Endothelial cell of umbilical vein (primary cell): Measurements from ENCODE around the gene DGUOK. TPM values are rescaled to one million over a fixed set of nuclear protein-coding genes. Genes with fewer than 3 reads are reported as not detected.

Experiments
- BruUV-seq: library from RNA; stranded (reverse); fragments of 400-500 nt; replicated peaks from 2 replicates; lab custom pipeline; 2021; lab: Mats Ljungman, UMichigan
- CTCF ChIA-PET: fragments of 300-600, 350-600 bp; sonication (Branson Sonifier 250); formaldehyde crosslinking; loops from one replicate; lab custom pipeline; 2021; ENCODE audit warnings: antibody characterized with exemption, inconsistent platforms; lab: Charles Lee
- POLR2A ChIA-PET: fragments of 300-600, 350-600 bp; sonication (Branson Sonifier 250); formaldehyde crosslinking; loops from one replicate; lab custom pipeline; 2021; ENCODE audit warnings: antibody characterized with exemption, inconsistent platforms; lab: Charles Lee
- DNase-seq: peaks from one replicate; pipeline ENCODE4 v3.0.0-alpha.2; 2011; ENCODE audit warnings: low read depth, low spot score
- FAIRE-seq: peaks from 2 replicates; lab custom pipeline; 2011; peaks lifted over from hg19 to GRCh38; lab: Jason Lieb, UNC
- H2AFZ ChIP-seq: 2 replicates; pipeline ENCODE4 v1.6.0; 2012; ENCODE audit warnings: low read depth, low read length, control low read depth, inconsistent platforms
- H3K27ac ChIP-seq: 2 replicates; pipeline ENCODE4 v1.5.1; 2011; ENCODE audit warnings: low read depth, mild to moderate bottlenecking, control low read depth, low read length, moderate library complexity; ENCODE audit not compliant: insufficient read depth
- H3K27me3 ChIP-seq, 2 experiments: 2 replicates each; pipeline versions ENCODE4 v1.6.0 to v1.6.1; 2011; ENCODE audit warnings: low read length in 2 of 2, mixed read lengths in 1 of 2; ENCODE audit not compliant: control insufficient read depth in 2 of 2, insufficient read depth in 2 of 2
- H3K36me3 ChIP-seq, 2 experiments: 2 replicates in 1 of 2; 3 replicates in 1 of 2; pipeline ENCODE4 v1.5.1; 2011; ENCODE audit warnings: low read length in 2 of 2, mild to moderate bottlenecking in 1 of 2, moderate library complexity in 1 of 2; ENCODE audit not compliant: control insufficient read depth in 2 of 2, insufficient read depth in 2 of 2; ENCODE audit errors: extremely low read depth in 1 of 2
- H3K4me1 ChIP-seq: 3 replicates; pipeline ENCODE4 v1.5.1; 2011; ENCODE audit warnings: mild to moderate bottlenecking, low read length; ENCODE audit not compliant: control insufficient read depth, insufficient read depth; ENCODE audit errors: extremely low read depth
- H3K4me2 ChIP-seq: 2 replicates; pipeline ENCODE4 v1.6.1; 2011; ENCODE audit warnings: low read length, control low read depth, mixed read lengths; ENCODE audit not compliant: insufficient read depth
- H3K4me3 ChIP-seq, 3 experiments: fragments of 200-600 bp in 1 of 3; sonication (generic), shearing (Covaris generic) in 1 of 3; replicated peaks in 1 of 3; 2 replicates each; pipeline ENCODE4 v1.5.1; 2011 to 2016; ENCODE audit warnings: control low read depth in 3 of 3, low read length in 3 of 3, mild to moderate bottlenecking in 2 of 3, inconsistent platforms in 1 of 3, low read depth in 1 of 3, moderate library complexity in 1 of 3; ENCODE audit not compliant: insufficient read depth in 1 of 3
- H3K79me2 ChIP-seq: 2 replicates; pipeline ENCODE4 v1.6.0; 2012; ENCODE audit warnings: low read length, inconsistent platforms; ENCODE audit not compliant: control insufficient read depth, insufficient read depth
- H3K9ac ChIP-seq: replicated peaks from 2 replicates; pipeline ENCODE3; 2011; ENCODE audit warnings: low read length, control low read depth; ENCODE audit not compliant: insufficient read depth; ENCODE audit errors: extremely low read depth
- H3K9me1 ChIP-seq: replicated peaks from 3 replicates; pipeline ENCODE4 v1.6.0; 2011; ENCODE audit warnings: mild to moderate bottlenecking, low read length; ENCODE audit not compliant: control insufficient read depth, insufficient read depth; ENCODE audit errors: extremely low read depth
- H3K9me3 ChIP-seq: replicated peaks from 2 replicates; pipeline ENCODE4 v1.5.1; 2012; ENCODE audit warnings: low read length, inconsistent platforms; ENCODE audit not compliant: control insufficient read depth, insufficient read depth
- H4K20me1 ChIP-seq: replicated peaks from 2 replicates; pipeline ENCODE3; 2011; ENCODE audit warnings: mild to moderate bottlenecking, low read length; ENCODE audit not compliant: control insufficient read depth, insufficient read depth; ENCODE audit errors: extremely low read depth
- CTCF ChIP-seq, 2 donors: IDR thresholded peaks; 1 replicate in 1 of 2; 2 replicates in 1 of 2; pipeline ENCODE4 v1.5.1; 2011; ENCODE audit warnings: low read length in 2 of 2, mild to moderate bottlenecking in 2 of 2, moderate library complexity in 2 of 2, control low read depth in 1 of 2, inconsistent platforms in 1 of 2, low read depth in 1 of 2; ENCODE audit not compliant: insufficient read depth in 1 of 2; ENCODE audit errors: extremely low read depth in 1 of 2
- FOS ChIP-seq: IDR thresholded peaks from 2 replicates; pipeline ENCODE4 v1.6.1; 2011; ENCODE audit warnings: mild to moderate bottlenecking, low read length, moderate library complexity, borderline replicate concordance; ENCODE audit not compliant: insufficient read depth
- GATA2 ChIP-seq: IDR thresholded peaks from 2 replicates; pipeline ENCODE4 v1.7.0; 2011; ENCODE audit warnings: low read depth, mild to moderate bottlenecking, moderate library complexity, mixed read lengths, low read length; ENCODE audit not compliant: insufficient read length, insufficient read depth
- JUN ChIP-seq: IDR thresholded peaks from 2 replicates; pipeline ENCODE4 v1.6.1; 2011; ENCODE audit warnings: borderline replicate concordance, low read depth; ENCODE audit not compliant: insufficient read length, insufficient read depth
- MAX ChIP-seq: IDR thresholded peaks from 2 replicates; pipeline ENCODE4 v1.6.1; 2011; ENCODE audit not compliant: insufficient read depth, insufficient read length
- MYC ChIP-seq: IDR thresholded peaks from one replicate; pipeline ENCODE4 v1.6.1; 2011; ENCODE audit warnings: mild to moderate bottlenecking, low read depth, low read length
- POLR2AphosphoS5 ChIP-seq: IDR thresholded peaks from 2 replicates; pipeline ENCODE4 v1.6.1; 2012; ENCODE audit warnings: low read depth, mild to moderate bottlenecking, control low read depth, low read length, moderate library complexity; ENCODE audit not compliant: insufficient read depth
- dilution Hi-C: fragments of 300-500 bp; cut with MboI; formaldehyde crosslinking; loops from one replicate; pipeline ENCODE4 v1.15.0; 2019; ENCODE audit warnings: low sequenced_read_pairs; ENCODE audit not compliant: extremely low pct_ligation_motif_present
- intact Hi-C: fragments of 100-400 bp; cut with micrococcal nuclease; formaldehyde crosslinking; loops from one replicate; pipeline ENCODE4 v1.10.0; 2022
- polyA plus RNA-seq, 4 experiments: library from polyadenylated mRNA; depleted of rRNA in 3 of 4; stranded (reverse) in 3 of 4; unstranded in 1 of 4; fragments of >200 nt; gene quantifications; 2 replicates each; pipeline versions ENCODE4 v1.2.1 to v1.2.3, GENCODE V29; 2011 to 2012; ENCODE audit warnings: missing spikeins in 1 of 4
- total RNA-seq: library from RNA; stranded (reverse); gene quantifications from 2 replicates; pipeline ENCODE4 v1.2.3, GENCODE V29; 2021

Gene DGUOK
- total and polyA plus RNA-seq, 2 donors (not counting 3 experiments of a cell fraction or from before 2014, with no cell fraction given): 51.8 to 77.5 TPM

DNA sequence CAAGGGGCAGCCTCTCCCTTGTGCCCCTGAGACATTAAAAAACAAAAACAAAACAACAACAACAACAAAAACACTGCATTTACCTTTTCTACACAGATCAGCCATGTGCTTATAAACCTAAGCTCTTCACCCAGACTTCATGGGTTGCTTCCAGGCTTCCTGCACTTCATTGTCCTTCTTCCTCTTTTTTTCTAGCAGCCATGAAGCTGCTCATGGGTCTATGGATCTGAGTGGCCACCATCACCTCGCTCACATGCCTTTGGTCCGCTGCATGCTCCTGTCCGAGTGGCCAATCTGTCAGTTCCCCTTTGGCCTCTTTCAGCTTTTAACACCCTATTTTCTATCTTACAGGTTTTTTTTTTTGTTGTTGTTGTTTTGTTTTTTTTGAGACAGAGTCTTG lies 49.1 kb downstream of the DGUOK start:
- Histone ChIP-seq H3K27ac (no peak overlapping the region), H3K4me2 (no peak overlapping the region), H3K9me1 (no peaks in the 10 kb centered on the region), H2AFZ (no peak overlapping the region), H3K36me3 (no peaks in the 10 kb centered on the region), H3K27me3 (no peaks in the 10 kb centered on the region), H3K79me2 (no peaks in the 10 kb centered on the region), H3K9me3 (no peaks in the 10 kb centered on the region), H4K20me1 (no peaks in the 10 kb centered on the region), H3K4me3 (no peak overlapping the region), H3K9ac (no peak overlapping the region), H3K4me1 (peaks cover 14% of the 10 kb centered on the region)
- TF ChIP-seq GATA2 (no peak), CTCF (IDR thresholded peaks at IDR 0.05; ENCODE audit: extremely low read depth in 1 of 2, insufficient read depth in 1 of 2, low read depth in 1 of 2, low read length in 2 of 2) (no peak), FOS (no peak), MYC (no peak), POLR2AphosphoS5 (no peak), MAX (no peak), JUN (no peak)
- CTCF ChIA-PET: interaction anchor here (0.7 to 1.0 kb wide), 2 partner anchors 11 to 148 kb away, joined by 3 read pairs; no protein-coding TSS in a partner anchor
- FAIRE-seq: no peak
- no TSS peak for BruUV-seq
- POLR2A ChIA-PET: no interaction called here
- intact Hi-C loops (no loop called here), dilution Hi-C loops (no loop called here)
- no peak for DNase-seq
